Activated T-cell treated with anti-CD3 and anti-CD28 coated beads for 48 hours (primary cell): ENCODE measurements around the gene CEND1.

Experiments used
- DNase-seq: peaks from one replicate; pipeline ENCODE4 v3.0.0-alpha.2; 2020; ENCODE audit warnings: low read depth

Gene CEND1

GRCh38 chr11:777288-778255 lies 12.3 kb downstream of the CEND1 start, which contains the start of gene GATD1:
Gene GATD1 (minus strand): TSS chr11:777487. CDS start chr11:777462, 25 bp downstream.
- peak; percentile 97 for DNase-seq

GRCh38 chr11:776561-777287 lies 13.2 kb downstream of the CEND1 start:
- DNase-seq: no peak

GRCh38 chr11:776263-776560 lies 13.7 kb downstream of the CEND1 start:
- DNase-seq: no peak

GRCh38 chr11:774873-775592 lies 14.9 kb downstream of the CEND1 start:
- no peak for DNase-seq

- DNase-seq: no peak
Observed at GRCh38 chr11:773830-774229, 16.1 kb downstream of the CEND1 start.

GRCh38 chr11:773425-773824 lies 16.5 kb downstream of the CEND1 start:
- DNase-seq: no peak

- no peak for DNase-seq
Observed at GRCh38 chr11:772429-773390, 17.2 kb downstream of the CEND1 start.

GRCh38 chr11:771617-772204 lies 18.2 kb downstream of the CEND1 start:
- DNase-seq: no peak

GRCh38 chr11:770642-771616 lies 19.0 kb downstream of the CEND1 start:
- no peak for DNase-seq

GRCh38 chr11:769887-770641 lies 19.8 kb downstream of the CEND1 start:
- DNase-seq: no peak

GRCh38 chr11:767238-767637 lies 22.7 kb downstream of the CEND1 start:
- no peak for DNase-seq

GRCh38 chr11:766936-767210 lies 23.0 kb downstream of the CEND1 start:
- DNase-seq: no peak

GRCh38 chr11:766106-766935 lies 23.6 kb downstream of the CEND1 start:
- DNase-seq: no peak

- DNase-seq: no peak
Observed at GRCh38 chr11:765802-766091, 24.1 kb downstream of the CEND1 start.

GRCh38 chr11:765025-765801 lies 24.7 kb downstream of the CEND1 start:
- peak; percentile 56 for DNase-seq

GRCh38 chr11:764322-765024 lies 25.4 kb downstream of the CEND1 start:
- no peak for DNase-seq
